HUES6 (cell line): ENCODE results near the gene TBC1D2.
A peak's percentile ranks its signal among the peaks of the same experiment; 100 is the strongest.

Experiments
- H3K27ac ChIP-seq: 2 replicates; pipeline ENCODE4 v1.7.0; 2013; ENCODE audit warnings: low read depth, mild to moderate bottlenecking, low read length, inconsistent platforms
- H3K27me3 ChIP-seq: 2 replicates; pipeline ENCODE4 v1.6.1; 2013; ENCODE audit warnings: low read length; ENCODE audit not compliant: control insufficient read depth, insufficient read depth
- H3K36me3 ChIP-seq: 2 replicates; pipeline ENCODE4 v1.6.1; 2013; ENCODE audit warnings: low read length; ENCODE audit not compliant: control insufficient read depth, insufficient read depth
- H3K4me1 ChIP-seq: 2 replicates; pipeline ENCODE4 v1.6.1; 2013; ENCODE audit warnings: low read length; ENCODE audit not compliant: control insufficient read depth, insufficient read depth
- H3K4me3 ChIP-seq: 2 replicates; pipeline ENCODE4 v1.5.1; 2013; ENCODE audit warnings: low read depth, low read length
- H3K9ac ChIP-seq: one replicate; pipeline ENCODE4 v1.6.1; 2013; ENCODE audit warnings: mild to moderate bottlenecking, low read length
- H3K9me3 ChIP-seq: 2 replicates; pipeline ENCODE4 v1.6.1; 2013; ENCODE audit warnings: low read depth, low read length; ENCODE audit not compliant: control insufficient read depth, insufficient read depth

The TBC1D2 gene

GRCh38 chr9:98229090-98229395 is 26.4 kb downstream of the TBC1D2 start:
- Histone ChIP-seq H3K27me3 (no peaks in the 10 kb centered on the region), H3K9me3 (no peaks in the 10 kb centered on the region), H3K4me1 (no peaks in the 10 kb centered on the region), H3K36me3 (peaks cover 79% of the 10 kb centered on the region), H3K27ac (no peak overlapping the region), H3K4me3 (no peak overlapping the region), H3K9ac (no peak overlapping the region)

GRCh38 chr9:98228392-98229089 is 26.9 kb downstream of the TBC1D2 start:
- no peak overlapping the region for H3K4me3 ChIP-seq
- H3K9me3 ChIP-seq = no peaks in the 10 kb centered on the region
- H3K27ac ChIP-seq = no peak overlapping the region
- H3K27me3 ChIP-seq = no peaks in the 10 kb centered on the region
- no peaks in the 10 kb centered on the region for H3K4me1 ChIP-seq
- H3K36me3 ChIP-seq = peaks cover 75% of the 10 kb centered on the region
- no peak overlapping the region for H3K9ac ChIP-seq

- no peaks in the 10 kb centered on the region for H3K4me1 ChIP-seq
- no peak overlapping the region for H3K27ac ChIP-seq
- H3K27me3 ChIP-seq = no peaks in the 10 kb centered on the region
- no peak overlapping the region for H3K4me3 ChIP-seq
- no peaks in the 10 kb centered on the region for H3K9me3 ChIP-seq
- no peak overlapping the region for H3K9ac ChIP-seq
- H3K36me3 ChIP-seq = peaks cover 76% of the 10 kb centered on the region
Measured at GRCh38 chr9:98227883-98228282, 27.6 kb downstream of the TBC1D2 start.

- Histone ChIP-seq H3K27ac (no peak overlapping the region), H3K4me1 (no peaks in the 10 kb centered on the region), H3K36me3 (peaks cover 78% of the 10 kb centered on the region), H3K27me3 (no peaks in the 10 kb centered on the region), H3K9ac (no peak overlapping the region), H3K9me3 (no peaks in the 10 kb centered on the region), H3K4me3 (no peak overlapping the region)
Measured at GRCh38 chr9:98226957-98227356, 28.5 kb downstream of the TBC1D2 start.

GRCh38 chr9:98226516-98226915 is 28.9 kb downstream of the TBC1D2 start:
- H3K4me3 ChIP-seq = no peak overlapping the region
- no peak overlapping the region for H3K9ac ChIP-seq
- H3K36me3 ChIP-seq = peaks cover 77% of the 10 kb centered on the region
- no peaks in the 10 kb centered on the region for H3K9me3 ChIP-seq
- H3K4me1 ChIP-seq = no peaks in the 10 kb centered on the region
- no peaks in the 10 kb centered on the region for H3K27me3 ChIP-seq
- H3K27ac ChIP-seq = no peak overlapping the region

GRCh38 chr9:98225015-98225442 is 30.4 kb downstream of the TBC1D2 start:
- H3K4me3 ChIP-seq = no peak overlapping the region
- H3K27ac ChIP-seq = no peak overlapping the region
- H3K4me1 ChIP-seq = peaks cover 9% of the 10 kb centered on the region
- no peaks in the 10 kb centered on the region for H3K9me3 ChIP-seq
- no peak overlapping the region for H3K9ac ChIP-seq
- H3K27me3 ChIP-seq = no peaks in the 10 kb centered on the region
- peaks cover 80% of the 10 kb centered on the region for H3K36me3 ChIP-seq

- H3K36me3 ChIP-seq = peaks cover 67% of the 10 kb centered on the region
- peaks cover 25% of the 10 kb centered on the region for H3K4me1 ChIP-seq
- no peaks in the 10 kb centered on the region for H3K27me3 ChIP-seq
- no peaks in the 10 kb centered on the region for H3K9me3 ChIP-seq
- no peak overlapping the region for H3K9ac ChIP-seq
- no peak overlapping the region for H3K4me3 ChIP-seq
- no peak overlapping the region for H3K27ac ChIP-seq
Measured at GRCh38 chr9:98222885-98223691, 32.4 kb downstream of the TBC1D2 start.

GRCh38 chr9:98220911-98221310 is 34.5 kb downstream of the TBC1D2 start:
- Histone ChIP-seq H3K4me3 (no peak overlapping the region), H3K4me1 (peaks cover 25% of the 10 kb centered on the region), H3K27me3 (no peaks in the 10 kb centered on the region), H3K9me3 (no peaks in the 10 kb centered on the region), H3K9ac (no peak overlapping the region), H3K27ac (0 out of 2 replicates have a peak overlapping the region, but pooled peaks have one; percentile 26), H3K36me3 (peaks cover 55% of the 10 kb centered on the region; the same call in 1 of the 2 replicates)

- Histone ChIP-seq H3K4me1 (peaks cover 25% of the 10 kb centered on the region), H3K9me3 (no peaks in the 10 kb centered on the region), H3K36me3 (peaks cover 46% of the 10 kb centered on the region; the same call in 1 of the 2 replicates), H3K27ac (peak overlapping the region; percentile 68; the same call in 1 of the 2 replicates), H3K27me3 (no peaks in the 10 kb centered on the region), H3K9ac (peak overlapping the region; percentile 16), H3K4me3 (no peak overlapping the region)
Measured at GRCh38 chr9:98219794-98220370, 35.6 kb downstream of the TBC1D2 start.

GRCh38 chr9:98219364-98219716 is 36.1 kb downstream of the TBC1D2 start:
- Histone ChIP-seq H3K27me3 (no peaks in the 10 kb centered on the region), H3K4me3 (no peak overlapping the region), H3K9me3 (no peaks in the 10 kb centered on the region), H3K27ac (peak overlapping the region; percentile 68), H3K4me1 (peaks cover 25% of the 10 kb centered on the region), H3K36me3 (peaks cover 45% of the 10 kb centered on the region; the same call in 1 of the 2 replicates), H3K9ac (peak overlapping the region; percentile 16)
